Dedifferentiated amniotic fluid mesenchymal stem cell (primary cell): ENCODE results near the gene ZNF345.
A peak's percentile ranks its signal among the peaks of the same experiment; 100 is the strongest.

Experiments
- DNase-seq: peaks from one replicate; pipeline ENCODE4 v3.0.0-alpha.2; 2016; ENCODE audit errors: extremely low spot score

The ZNF345 gene

DNA sequence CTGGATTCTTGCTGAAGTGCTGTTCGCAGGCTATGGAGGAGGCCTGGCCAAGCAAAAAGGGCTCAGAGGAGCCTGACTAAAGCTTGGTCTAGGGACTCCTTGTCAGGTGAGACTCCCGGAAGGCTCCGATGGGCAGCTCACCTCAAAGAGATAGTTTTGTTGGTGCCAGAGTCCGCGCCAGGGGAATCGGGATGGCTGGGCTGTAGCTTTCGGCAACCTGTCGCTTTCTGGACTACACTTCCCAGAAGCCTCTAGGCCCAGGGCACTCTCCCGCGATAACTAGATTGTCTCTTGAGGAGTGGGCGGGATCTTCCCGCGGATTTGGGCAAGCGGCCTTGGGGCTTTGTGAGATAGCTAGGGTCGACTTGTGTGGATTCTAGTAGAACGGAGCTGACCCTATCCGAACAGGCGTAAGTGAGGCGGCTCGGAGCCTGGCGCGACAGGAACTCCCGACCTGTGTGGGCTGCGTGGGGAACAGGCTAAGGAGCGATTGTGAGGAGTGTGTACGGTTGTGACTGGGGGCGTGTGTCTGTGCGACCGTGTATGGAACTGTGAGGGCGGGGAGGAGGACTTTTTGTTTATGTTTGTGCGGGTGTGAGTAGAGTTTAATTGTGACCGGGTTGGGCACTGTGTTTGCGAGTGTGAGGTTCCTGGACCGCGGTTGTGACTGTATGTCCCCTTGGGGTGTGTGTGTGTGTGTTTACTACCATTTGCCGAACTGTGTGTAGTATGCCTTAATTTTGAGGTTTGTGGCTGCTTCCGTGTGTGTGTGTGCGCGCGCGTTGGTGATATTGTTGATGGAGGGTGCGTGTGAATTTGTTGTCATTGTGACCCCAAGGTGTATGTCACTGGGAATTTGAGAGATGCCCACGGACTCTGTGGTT is at the start of gene ZNF345:
ZNF345 (plus strand) TSS at position 318 of the 884 bp plus-strand sequence. CDS start 25,955 bp downstream, outside the sequence.
- DNase-seq: peak; percentile 98

DNA sequence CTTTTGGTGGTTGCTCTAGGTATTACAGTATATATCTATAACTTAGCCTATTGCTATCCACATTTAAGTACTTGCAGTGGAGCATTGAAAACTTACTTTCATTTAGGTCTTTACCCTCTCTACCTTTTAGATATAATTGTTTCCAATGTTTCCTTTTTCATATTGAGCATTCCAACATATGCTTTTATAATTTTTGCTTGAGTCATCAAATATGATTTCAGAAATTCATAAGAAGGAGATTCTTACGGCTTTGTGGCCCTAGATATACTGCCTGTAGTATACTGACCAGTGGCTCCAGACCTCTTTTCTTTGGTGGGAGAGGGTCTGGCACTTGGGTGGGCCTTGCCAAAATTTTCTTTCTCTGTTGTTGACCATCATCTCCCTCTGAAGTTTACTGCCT is 45.3 kb upstream of the ZNF345 start:
- no peak for DNase-seq

DNA sequence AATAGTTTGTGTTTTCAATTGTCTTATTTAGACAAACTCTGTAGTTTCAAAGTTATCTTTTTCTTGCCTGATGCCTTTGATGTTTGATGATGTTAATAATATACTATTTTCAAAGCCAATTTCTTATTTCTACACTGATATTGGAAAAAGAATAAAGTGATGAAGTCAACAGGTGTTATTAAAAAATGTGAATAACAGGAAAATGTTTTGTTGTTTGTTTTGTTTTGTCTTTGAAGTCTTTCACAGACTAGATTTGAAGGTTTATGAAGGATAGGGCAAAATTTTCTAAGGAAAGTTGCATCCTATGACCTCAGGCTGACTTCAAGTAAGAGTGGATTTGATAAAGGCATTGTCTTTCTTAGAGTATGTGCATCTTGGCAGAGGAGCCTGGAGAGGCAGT is 43.6 kb upstream of the ZNF345 start:
- no peak for DNase-seq

GRCh38 chr19:36819130-36819630 is 31.5 kb upstream of the ZNF345 start:
- DNase-seq: no peak

DNA sequence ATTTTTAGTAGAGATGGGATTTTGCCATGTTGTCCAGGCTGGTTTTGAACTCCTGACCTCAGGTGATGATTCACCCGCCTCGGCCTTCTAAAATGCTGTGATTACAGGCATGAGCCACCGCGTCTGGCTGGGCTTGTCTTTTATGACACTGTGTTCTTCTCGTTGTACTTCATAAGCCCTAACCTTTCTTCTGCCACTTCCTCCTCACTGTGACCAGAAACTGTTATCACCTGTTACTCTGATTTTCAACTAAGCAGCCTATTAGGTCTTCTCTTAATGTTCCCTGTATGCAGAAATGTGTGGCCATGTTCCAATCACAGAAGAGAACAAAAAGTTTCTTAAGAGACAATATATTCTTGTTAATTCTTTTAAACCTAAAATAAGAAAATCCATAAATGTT is 28.9 kb upstream of the ZNF345 start:
- DNase-seq: no peak

- DNase-seq: no peak
Measured at GRCh38 chr19:36833430-36833829, 17.2 kb upstream of the ZNF345 start.

DNA sequence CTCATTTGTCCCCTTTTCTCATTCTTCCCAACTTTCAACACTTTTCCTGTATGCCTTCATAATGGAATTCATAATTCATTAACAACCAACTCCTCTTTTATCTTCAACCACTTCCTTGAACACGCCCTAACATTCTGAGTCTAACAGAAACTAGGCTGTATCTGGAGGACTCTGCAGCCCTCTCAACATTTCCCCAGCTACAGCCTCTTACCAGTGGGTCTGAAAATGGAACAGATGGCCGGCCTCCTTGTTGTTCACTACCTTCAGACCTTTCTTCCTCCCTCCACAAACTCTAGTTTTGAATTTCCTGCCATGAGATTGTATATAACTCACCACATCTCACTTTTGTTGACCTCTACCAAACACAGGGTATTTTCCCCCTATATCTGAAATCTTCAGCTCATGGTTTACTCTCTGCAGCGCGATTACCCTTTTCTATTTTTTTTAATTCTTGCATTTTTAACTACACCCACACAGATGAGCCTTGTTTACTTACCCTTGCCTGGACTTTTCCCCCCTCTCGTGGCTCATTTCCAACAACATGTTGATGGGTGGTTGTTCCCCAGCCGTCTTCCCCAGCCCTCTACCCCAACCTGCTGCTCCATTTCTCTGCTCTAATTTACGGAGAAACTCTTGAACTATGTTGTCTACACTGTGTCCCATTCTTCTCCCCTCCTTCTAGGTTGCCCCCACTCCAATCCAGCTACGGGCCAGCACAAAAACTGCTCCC is 13.3 kb upstream of the ZNF345 start:
- no peak for DNase-seq

GRCh38 chr19:36837906-36838783 is 12.5 kb upstream of the ZNF345 start, which contains the start of gene ZNF790:
Gene ZNF790, minus strand, starts transcription at chr19:36838387. Its CDS starts 12,768 bp downstream, at chr19:36825619.
- DNase-seq: peak; percentile 90

GRCh38 chr19:36838784-36839324 is 11.8 kb upstream of the ZNF345 start:
- no peak for DNase-seq

GRCh38 chr19:36847968-36848367 is 2.7 kb upstream of the ZNF345 start:
- DNase-seq: no peak

- DNase-seq: peak; percentile 90
Measured at GRCh38 chr19:36849701-36850558, 746 bp upstream of the ZNF345 start.

DNA sequence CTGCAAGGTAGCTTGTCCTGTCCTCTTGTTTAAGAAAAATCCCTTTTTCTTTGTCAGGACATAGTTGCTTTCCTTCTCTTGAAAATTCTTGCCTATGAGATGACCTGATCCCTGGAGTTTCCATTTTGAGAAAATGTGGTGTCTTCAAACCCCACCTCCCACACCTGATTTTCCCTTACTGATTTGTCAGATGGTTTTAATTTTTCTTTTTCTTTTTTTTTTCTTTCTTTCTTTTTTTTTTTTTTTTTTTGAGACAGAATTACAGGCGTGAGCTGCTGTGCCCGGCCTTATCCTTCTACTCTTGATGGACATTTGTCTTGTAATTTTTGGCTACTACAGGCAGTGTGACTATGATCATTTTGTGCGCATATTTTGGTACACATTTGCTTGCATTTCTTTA is 1.2 kb downstream of the ZNF345 start:
- no peak for DNase-seq

DNA sequence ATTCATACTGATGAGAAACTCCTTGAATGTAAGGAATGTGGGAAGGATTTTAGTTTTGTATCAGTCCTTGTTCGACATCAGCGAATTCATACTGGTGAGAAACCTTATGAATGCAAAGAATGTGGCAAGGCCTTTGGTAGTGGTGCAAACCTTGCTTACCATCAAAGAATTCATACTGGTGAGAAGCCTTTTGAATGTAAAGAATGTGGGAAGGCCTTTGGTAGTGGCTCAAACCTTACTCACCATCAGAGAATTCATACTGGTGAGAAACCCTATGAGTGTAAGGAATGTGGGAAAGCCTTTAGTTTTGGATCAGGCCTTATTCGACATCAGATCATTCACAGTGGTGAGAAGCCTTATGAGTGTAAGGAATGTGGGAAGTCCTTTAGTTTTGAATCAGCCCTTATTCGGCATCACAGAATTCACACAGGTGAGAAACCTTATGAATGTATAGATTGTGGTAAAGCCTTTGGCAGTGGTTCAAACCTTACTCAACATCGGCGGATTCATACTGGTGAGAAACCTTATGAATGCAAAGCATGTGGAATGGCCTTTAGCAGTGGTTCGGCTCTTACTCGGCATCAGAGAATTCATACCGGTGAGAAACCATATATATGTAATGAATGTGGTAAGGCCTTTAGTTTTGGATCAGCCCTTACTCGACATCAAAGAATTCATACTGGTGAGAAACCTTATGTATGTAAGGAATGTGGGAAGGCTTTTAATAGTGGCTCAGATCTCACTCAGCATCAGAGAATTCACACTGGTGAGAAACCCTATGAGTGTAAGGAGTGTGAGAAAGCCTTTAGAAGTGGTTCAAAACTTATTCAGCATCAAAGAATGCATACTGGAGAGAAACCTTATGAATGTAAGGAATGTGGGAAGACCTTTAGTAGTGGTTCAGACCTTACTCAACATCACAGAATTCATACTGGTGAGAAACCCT is 26.6 kb downstream of the ZNF345 start:
- DNase-seq: no peak

- DNase-seq: no peak
Measured at GRCh38 chr19:36891768-36892357, 41.2 kb downstream of the ZNF345 start.

DNA sequence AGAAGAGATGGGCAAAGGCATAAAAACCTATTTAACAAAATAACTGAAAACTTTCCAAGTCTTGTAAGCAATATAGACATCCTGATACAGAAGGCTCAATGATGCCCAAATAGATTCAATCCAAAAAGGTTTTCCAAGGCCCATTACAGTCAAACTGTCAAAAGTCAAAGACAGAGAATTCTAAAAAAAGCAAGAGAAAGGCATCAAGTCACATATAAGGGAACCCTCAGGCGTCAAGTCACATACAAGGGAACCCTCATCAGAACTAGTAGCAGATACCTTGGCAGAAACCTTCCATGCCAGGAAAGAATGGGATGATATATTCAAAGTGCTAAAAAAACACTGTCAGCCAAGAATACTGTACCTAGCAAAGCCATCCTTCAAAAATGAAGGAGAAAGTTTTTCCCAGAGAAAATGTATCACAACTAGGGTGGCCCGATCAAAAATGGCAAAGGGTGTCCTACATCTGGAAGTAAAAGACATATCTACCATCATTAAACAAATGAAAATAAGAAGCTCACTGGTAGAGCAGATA is 44.2 kb downstream of the ZNF345 start:
- DNase-seq: no peak

GRCh38 chr19:36898422-36898821 is 47.7 kb downstream of the ZNF345 start:
- DNase-seq: no peak

- peak; percentile 84 for DNase-seq
Measured at GRCh38 chr19:36915992-36916830, 65.5 kb downstream of the ZNF345 start, which contains the start of the genes ZNF568 and ZNF829. Gene ZNF568, plus strand, starts transcription at chr19:36916332. Its CDS starts 6,439 bp downstream, at chr19:36922771. Gene ZNF829, minus strand, starts transcription at chr19:36916291. Its CDS starts 1,124 bp downstream, at chr19:36915167.
